ENCODE measurements around the gene PRSS8.

The PRSS8 gene

GRCh38 chr16:31134625-31135534 lies 647 bp downstream of the PRSS8 start:
- TF ChIP-seq, protein P1, sequence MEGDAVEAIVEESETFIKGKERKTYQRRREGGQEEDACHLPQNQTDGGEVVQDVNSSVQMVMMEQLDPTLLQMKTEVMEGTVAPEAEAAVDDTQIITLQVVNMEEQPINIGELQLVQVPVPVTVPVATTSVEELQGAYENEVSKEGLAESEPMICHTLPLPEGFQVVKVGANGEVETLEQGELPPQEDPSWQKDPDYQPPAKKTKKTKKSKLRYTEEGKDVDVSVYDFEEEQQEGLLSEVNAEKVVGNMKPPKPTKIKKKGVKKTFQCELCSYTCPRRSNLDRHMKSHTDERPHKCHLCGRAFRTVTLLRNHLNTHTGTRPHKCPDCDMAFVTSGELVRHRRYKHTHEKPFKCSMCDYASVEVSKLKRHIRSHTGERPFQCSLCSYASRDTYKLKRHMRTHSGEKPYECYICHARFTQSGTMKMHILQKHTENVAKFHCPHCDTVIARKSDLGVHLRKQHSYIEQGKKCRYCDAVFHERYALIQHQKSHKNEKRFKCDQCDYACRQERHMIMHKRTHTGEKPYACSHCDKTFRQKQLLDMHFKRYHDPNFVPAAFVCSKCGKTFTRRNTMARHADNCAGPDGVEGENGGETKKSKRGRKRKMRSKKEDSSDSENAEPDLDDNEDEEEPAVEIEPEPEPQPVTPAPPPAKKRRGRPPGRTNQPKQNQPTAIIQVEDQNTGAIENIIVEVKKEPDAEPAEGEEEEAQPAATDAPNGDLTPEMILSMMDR (IDR thresholded peaks at IDR 0.05; ENCODE audit: insufficient read depth, low read depth, low read length, missing control alignments), result no peak
- no peak for DNase-seq (ENCODE audit: low read depth)
- no peak overlapping the region for H3K4me3 ChIP-seq (ENCODE audit: low read depth, low read length)

GRCh38 chr16:31134091-31134571 lies 1.4 kb downstream of the PRSS8 start:
- H3K4me3 ChIP-seq (ENCODE audit: low read depth, low read length), result no peak overlapping the region
- DNase-seq (ENCODE audit: low read depth), result no peak
- TF ChIP-seq, protein P1 (IDR thresholded peaks at IDR 0.05; ENCODE audit: insufficient read depth, low read depth, low read length, missing control alignments), result no peak

- TF ChIP-seq, protein P1 (IDR thresholded peaks at IDR 0.05; ENCODE audit: insufficient read depth, low read depth, low read length, missing control alignments), result no peak
- no peak for DNase-seq (ENCODE audit: low read depth)
- H3K4me3 ChIP-seq (ENCODE audit: low read depth, low read length), result no peak overlapping the region
Measured at GRCh38 chr16:31133046-31133501, 2.5 kb downstream of the PRSS8 start.

DNA sequence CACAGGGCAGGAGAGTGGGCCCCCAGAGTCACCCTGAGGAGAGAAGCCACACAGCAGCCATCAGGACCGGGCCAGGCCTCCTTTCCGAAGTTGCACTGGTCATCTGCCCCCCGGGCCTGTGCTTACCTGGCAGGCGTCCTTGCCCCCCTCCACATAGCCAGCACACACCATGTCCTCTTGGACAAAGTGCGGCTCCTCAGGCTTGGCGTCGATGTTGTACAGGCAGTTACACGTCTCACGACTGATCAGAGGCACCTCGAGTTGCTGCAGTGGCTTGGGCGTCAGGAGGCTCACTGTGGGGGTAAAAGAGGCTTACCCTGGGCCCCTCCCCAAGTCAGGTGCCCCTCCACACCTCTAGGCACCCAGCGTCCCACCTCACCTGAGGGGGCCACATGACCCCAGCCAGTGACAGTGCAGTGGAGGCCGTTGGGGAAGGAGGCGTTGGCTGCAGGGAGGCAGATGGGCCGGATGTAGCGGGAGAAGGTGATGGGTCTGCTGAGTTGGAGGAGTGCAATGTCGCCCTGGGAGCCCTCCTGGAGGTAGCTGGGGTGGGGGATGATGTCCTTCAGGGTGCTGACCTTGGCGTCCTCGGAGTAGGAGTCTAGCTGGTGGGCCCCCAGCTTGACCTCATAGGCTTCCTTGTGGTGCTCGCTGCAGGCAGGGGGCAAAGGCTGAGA lies 3.1 kb downstream of the PRSS8 start:
- TF ChIP-seq, protein P1 (IDR thresholded peaks at IDR 0.05; ENCODE audit: insufficient read depth, low read depth, low read length, missing control alignments), result no peak

GRCh38 chr16:31131841-31132271 lies 3.7 kb downstream of the PRSS8 start:
- DNase-seq (ENCODE audit: low read depth), result no peak
- TF ChIP-seq, protein P1 (IDR thresholded peaks at IDR 0.05; ENCODE audit: insufficient read depth, low read depth, low read length, missing control alignments), result no peak
- H3K4me3 ChIP-seq (ENCODE audit: low read depth, low read length), result no peak overlapping the region

More for the DNA sequence above, 3.1 kb downstream of the PRSS8 start:
- DNase-seq (ENCODE audit: low read depth), result no peak
- no peak overlapping the region for H3K4me3 ChIP-seq (ENCODE audit: low read depth, low read length)

DNA sequence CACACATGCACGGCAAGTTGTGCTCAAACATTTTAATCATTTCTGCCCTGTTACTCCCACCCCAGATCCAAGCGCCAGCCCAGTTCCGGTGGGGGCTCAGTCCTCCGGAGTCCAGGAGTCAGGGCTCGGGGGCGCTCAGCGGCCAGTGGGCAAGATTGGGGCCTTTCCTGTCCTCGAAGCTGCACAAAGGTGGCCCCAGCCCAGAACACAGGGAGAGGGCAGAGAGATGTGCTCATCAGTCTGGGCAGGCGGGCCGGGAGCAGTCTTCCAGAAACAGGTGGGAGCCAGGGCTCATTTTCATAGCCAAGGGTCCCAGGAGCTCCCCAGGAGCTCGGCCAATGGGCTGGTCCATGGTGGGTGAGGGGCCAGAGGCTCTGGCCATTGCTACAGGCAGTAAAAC lies 4.1 kb downstream of the PRSS8 start:
- no peak for DNase-seq (ENCODE audit: low read depth)

More for the DNA sequence above, 4.1 kb downstream of the PRSS8 start:
- TF ChIP-seq, protein P1 (IDR thresholded peaks at IDR 0.05; ENCODE audit: insufficient read depth, low read depth, low read length, missing control alignments), result no peak
- H3K4me3 ChIP-seq (ENCODE audit: low read depth, low read length), result no peak overlapping the region

All from GM12865 (cell line).